Measurements from ENCODE around the gene FKBP5.
"Not testable (repeated sequence)": the region's sequence is repeated elsewhere in the genome, so short reads cannot be mapped to it uniquely, and the experiment has no call there.

DNA sequence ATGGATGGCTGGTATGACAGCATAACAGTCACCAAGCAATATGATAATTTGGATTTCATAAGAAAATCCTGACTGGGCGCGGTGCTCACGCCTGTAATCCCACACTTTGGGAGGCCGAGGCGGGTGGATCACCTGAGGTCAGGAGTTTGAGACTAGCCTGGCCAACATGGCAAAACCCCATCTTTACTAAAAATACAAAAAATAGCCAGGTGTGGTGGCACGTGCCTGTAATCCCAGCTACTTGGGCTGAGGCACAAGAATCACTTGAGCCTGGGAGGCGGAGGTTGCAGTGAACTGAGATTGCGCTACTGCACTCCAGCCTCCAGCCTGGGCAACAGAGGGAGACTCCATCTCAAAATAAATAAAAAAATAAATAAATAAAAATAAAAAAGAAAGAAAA lies 90.1 kb downstream of the FKBP5 start:
- TF ChIP-seq POLR2A (IDR thresholded peaks at IDR 0.05), result not testable (repeated sequence)
- TF ChIP-seq, protein P1, sequence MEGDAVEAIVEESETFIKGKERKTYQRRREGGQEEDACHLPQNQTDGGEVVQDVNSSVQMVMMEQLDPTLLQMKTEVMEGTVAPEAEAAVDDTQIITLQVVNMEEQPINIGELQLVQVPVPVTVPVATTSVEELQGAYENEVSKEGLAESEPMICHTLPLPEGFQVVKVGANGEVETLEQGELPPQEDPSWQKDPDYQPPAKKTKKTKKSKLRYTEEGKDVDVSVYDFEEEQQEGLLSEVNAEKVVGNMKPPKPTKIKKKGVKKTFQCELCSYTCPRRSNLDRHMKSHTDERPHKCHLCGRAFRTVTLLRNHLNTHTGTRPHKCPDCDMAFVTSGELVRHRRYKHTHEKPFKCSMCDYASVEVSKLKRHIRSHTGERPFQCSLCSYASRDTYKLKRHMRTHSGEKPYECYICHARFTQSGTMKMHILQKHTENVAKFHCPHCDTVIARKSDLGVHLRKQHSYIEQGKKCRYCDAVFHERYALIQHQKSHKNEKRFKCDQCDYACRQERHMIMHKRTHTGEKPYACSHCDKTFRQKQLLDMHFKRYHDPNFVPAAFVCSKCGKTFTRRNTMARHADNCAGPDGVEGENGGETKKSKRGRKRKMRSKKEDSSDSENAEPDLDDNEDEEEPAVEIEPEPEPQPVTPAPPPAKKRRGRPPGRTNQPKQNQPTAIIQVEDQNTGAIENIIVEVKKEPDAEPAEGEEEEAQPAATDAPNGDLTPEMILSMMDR (IDR thresholded peaks at IDR 0.05), result not testable (repeated sequence)

All from testis (tissue), 2 donors.